K562 (cell line): Measurements from ENCODE around the gene MPRIP. TPM values are rescaled to one million over a fixed set of nuclear protein-coding genes. Genes with fewer than 3 reads are reported as not detected.
A peak's percentile ranks its signal among the peaks of the same experiment; 100 is the strongest.

Source experiments
- ATAC-seq: fragments of 200-7000 bp; cut with Tn5 transposase; 3 replicates; pipeline ENCODE4 v1.9.1; 2020; ENCODE audit warnings: moderate library complexity
- BruUV-seq: library from RNA; stranded (reverse); fragments of 400-500 nt; replicated peaks from 2 replicates; lab custom pipeline; 2021; lab: Mats Ljungman, UMichigan
- CTCF ChIA-PET: fragments of 300-600 bp; formaldehyde crosslinking; extraction: SDS; loops from one replicate; lab custom pipeline; 2021; ENCODE audit warnings: low intra/inter-chr PET ratio; lab: Yijun Ruan, JAX
- POLR2A ChIA-PET: fragments of 300-600, 350-650 bp; sonication (Branson Sonifier 250); formaldehyde crosslinking; extraction: SDS; loops from one replicate; lab custom pipeline; 2021; ENCODE audit warnings: antibody characterized with exemption, inconsistent platforms; lab: Yijun Ruan, JAX
- DNase-seq, 4 experiments: peaks; one replicate each; pipeline versions ENCODE4 v3.0.0 to v3.0.0-alpha.2; 2011 to 2018; ENCODE audit warnings: low spot score in 3 of 4, mixed read lengths in 3 of 4; ENCODE audit errors: extremely low read depth in 1 of 4
- FAIRE-seq: peaks from 2 replicates; lab custom pipeline; 2011; peaks lifted over from hg19 to GRCh38; lab: Jason Lieb, UNC
- H2AFZ ChIP-seq: 2 replicates; pipeline ENCODE4 v1.6.0; 2011; ENCODE audit warnings: low read depth, low read length, control low read depth, inconsistent platforms
- H3K27ac ChIP-seq: fragments of 200-600 bp; 3 replicates; pipeline ENCODE4 v1.8.0; 2011; ENCODE audit warnings: low read depth, mild to moderate bottlenecking, control low read depth, inconsistent platforms, low read length, moderate library complexity, mixed read lengths; ENCODE audit errors: extremely low read depth
- H3K27me3 ChIP-seq, 2 experiments: fragments of 300-600 bp in 1 of 2; 2 replicates in 1 of 2; 3 replicates in 1 of 2; pipeline versions ENCODE4 v1.6.0 to v1.8.0; 2011; ENCODE audit warnings: inconsistent platforms in 2 of 2, low read length in 2 of 2, mild to moderate bottlenecking in 1 of 2, mixed read lengths in 1 of 2, moderate library complexity in 1 of 2; ENCODE audit not compliant: control insufficient read depth in 2 of 2, insufficient read depth in 2 of 2
- H3K36me3 ChIP-seq: fragments of 300-600 bp; 3 replicates; pipeline ENCODE4 v1.8.0; 2011; ENCODE audit warnings: mild to moderate bottlenecking, low read length, inconsistent platforms; ENCODE audit not compliant: control insufficient read depth, insufficient read depth
- H3K4me1 ChIP-seq, 2 experiments: fragments of 200-600 bp in 1 of 2; replicated peaks in 1 of 2; 2 replicates in 1 of 2; 3 replicates in 1 of 2; pipeline versions ENCODE4 v1.5.1 to v1.8.0; 2011; ENCODE audit warnings: inconsistent platforms in 2 of 2, low read length in 2 of 2, mild to moderate bottlenecking in 1 of 2, mixed read lengths in 1 of 2, moderate library complexity in 1 of 2; ENCODE audit not compliant: control insufficient read depth in 2 of 2, insufficient read depth in 2 of 2
- H3K4me2 ChIP-seq: 2 replicates; pipeline ENCODE4 v1.6.1; 2011; ENCODE audit warnings: low read length, control low read depth, inconsistent platforms, mixed read lengths; ENCODE audit not compliant: insufficient read depth
- H3K4me3 ChIP-seq: fragments of 200-600 bp; sonication (generic), shearing (Covaris generic); 2 replicates; pipeline ENCODE4 v1.5.1; 2016; ENCODE audit warnings: control low read depth, inconsistent platforms
- H3K79me2 ChIP-seq: fragments of 200-600 bp; 3 replicates; pipeline ENCODE4 v1.8.0; 2011; ENCODE audit warnings: low read length, inconsistent platforms; ENCODE audit not compliant: control insufficient read depth, insufficient read depth
- H3K9ac ChIP-seq, 2 experiments: 2 replicates each; pipeline versions ENCODE4 v1.6.0 to v1.6.1; 2011; ENCODE audit warnings: low read depth in 2 of 2, low read length in 2 of 2, control low read depth in 1 of 2, inconsistent platforms in 1 of 2, mild to moderate bottlenecking in 1 of 2, mixed read lengths in 1 of 2; ENCODE audit not compliant: insufficient read depth in 1 of 2
- H3K9me1 ChIP-seq: one replicate; pipeline ENCODE4 v1.6.0; 2011; ENCODE audit warnings: inconsistent platforms, mild to moderate bottlenecking, low read length, moderate library complexity; ENCODE audit not compliant: control insufficient read depth, insufficient read depth
- H3K9me3 ChIP-seq: replicated peaks from 2 replicates; pipeline ENCODE4 v1.5.1; 2011; ENCODE audit warnings: low read depth, low read length, inconsistent platforms; ENCODE audit not compliant: control insufficient read depth, insufficient read depth
- H4K20me1 ChIP-seq: replicated peaks from 2 replicates; pipeline ENCODE4 v1.6.1; 2011; ENCODE audit warnings: low read length, inconsistent platforms, mixed read lengths; ENCODE audit not compliant: control insufficient read depth, insufficient read depth
- CEBPB ChIP-seq: fragments of 450-650 bp; IDR thresholded peaks from 2 replicates; pipeline ENCODE4 v1.6.1; 2016; ENCODE audit warnings: missing genetic modification characterization, missing compliant biosample characterization
- CEBPG ChIP-seq, 3 experiments: fragments of 200-800 bp in 1 of 3; sonication (Bioruptor generic) in 1 of 3; sonication (generic) in 1 of 3; formaldehyde crosslinking in 1 of 3; IDR thresholded peaks in 2 of 3; conservative IDR thresholded peaks in 1 of 3; 2 replicates each; pipeline versions ENCODE4 v1.6.1 to v1.8.0; 2016 to 2022; ENCODE audit warnings: missing compliant biosample characterization in 2 of 3, missing genetic modification characterization in 2 of 3, mild to moderate bottlenecking in 1 of 3, missing genetic modification reagents in 1 of 3
- CREB1 ChIP-seq, 2 experiments: sonication (generic) in 1 of 2; formaldehyde crosslinking in 1 of 2; IDR thresholded peaks; 2 replicates each; pipeline versions ENCODE4 v1.6.1 to v1.8.0; 2012 to 2022; ENCODE audit warnings: inconsistent platforms in 1 of 2, mild to moderate bottlenecking in 1 of 2, missing genetic modification reagents in 1 of 2, moderate library complexity in 1 of 2
- MAFG ChIP-seq: fragments of 450-650 bp; conservative IDR thresholded peaks from 2 replicates; pipeline ENCODE4 v1.6.1; 2016; ENCODE audit warnings: missing genetic modification characterization, missing compliant biosample characterization
- MYNN ChIP-seq, 2 experiments: sonication (generic); formaldehyde crosslinking in 1 of 2; IDR thresholded peaks; 2 replicates each; pipeline versions ENCODE4 v1.5.0 to v1.6.1; 2016 to 2020; ENCODE audit warnings: antibody characterized with exemption in 1 of 2, missing genetic modification reagents in 1 of 2
- SAFB ChIP-seq: fragments of 200-400 bp; formaldehyde crosslinking; IDR thresholded peaks from 2 replicates; pipeline ENCODE4 v1.6.1; 2017; ENCODE audit warnings: low read depth, low read length, borderline replicate concordance
- TRIM25 ChIP-seq: fragments of 450-650 bp; IDR thresholded peaks from 2 replicates; pipeline ENCODE4 v1.7.0; 2016; ENCODE audit warnings: borderline replicate concordance
- WGBS: fragments of 100-300 bp; shearing (Covaris generic); methylation state at CpG from one replicate; pipeline ENCODE4 v1.1.6; 2016; ENCODE audit warnings: low coverage, mixed read lengths; ENCODE audit not compliant: insufficient coverage; ENCODE audit errors: missing lambda C conversion rate; 5-methylcytosine and 5-hydroxymethylcytosine counted together
- in situ Hi-C: fragments of 300-500 bp; cut with MboI; formaldehyde crosslinking; loops from 4 replicates; pipeline ENCODE4 v1.15.0; 2018; ENCODE audit warnings: inconsistent platforms, mixed read lengths
- intact Hi-C: fragments of 100-400 bp; cut with micrococcal nuclease; formaldehyde crosslinking; loops from 2 replicates; pipeline ENCODE4 v1.14.2; 2022
- polyA plus RNA-seq, 8 experiments: library from polyadenylated mRNA; depleted of rRNA in 4 of 8; stranded (reverse) in 5 of 8; unstranded in 3 of 8; fragments of >200 nt; fragmentation: Nextera tagmentation in 2 of 8; fragmentation: Illumina TruSeq in 1 of 8; extraction: Ambion mirVana in 2 of 8; extraction: Trizol in 1 of 8; gene quantifications; 2 replicates each; pipeline versions ENCODE4 v1.2.1 to v1.2.3, GENCODE V29; 2011 to 2014; ENCODE audit warnings: inconsistent platforms in 1 of 8, missing spikeins in 1 of 8
- total RNA-seq, 7 experiments: library from RNA; depleted of rRNA in 6 of 7; stranded (reverse); fragments of >200 nt in 6 of 7; fragmentation: Illumina TruSeq in 2 of 7; extraction: Trizol in 2 of 7; gene quantifications; 2 replicates each; pipeline versions ENCODE4 v1.2.1 to v1.2.3, GENCODE V29; 2011 to 2021; ENCODE audit warnings: low replicate concordance in 1 of 7
- TF ChIP-seq, protein P1 (sequence below): fragments of 450-650 bp; conservative IDR thresholded peaks from 2 replicates; pipeline ENCODE4 v1.6.1; 2016; ENCODE audit warnings: missing genetic modification characterization, low read depth, mild to moderate bottlenecking, control low read depth, missing compliant biosample characterization
- TF ChIP-seq, protein P2 (sequence below): sonication (generic); formaldehyde crosslinking; IDR thresholded peaks from 2 replicates; pipeline ENCODE4 v1.5.0; 2020; ENCODE audit warnings: missing genetic modification reagents
- TF ChIP-seq, protein P3 (sequence below): fragments of 450-650 bp; IDR thresholded peaks from 2 replicates; pipeline ENCODE4 v1.6.1; 2016; ENCODE audit warnings: missing biosample characterization, missing genetic modification characterization

Gene MPRIP
- total and polyA plus RNA-seq, 9 of the 15 experiments (the other 6 are each of a cell fraction or from before 2014, with no cell fraction given) = 10.0 to 72.6 (median 30.1) TPM

DNA sequence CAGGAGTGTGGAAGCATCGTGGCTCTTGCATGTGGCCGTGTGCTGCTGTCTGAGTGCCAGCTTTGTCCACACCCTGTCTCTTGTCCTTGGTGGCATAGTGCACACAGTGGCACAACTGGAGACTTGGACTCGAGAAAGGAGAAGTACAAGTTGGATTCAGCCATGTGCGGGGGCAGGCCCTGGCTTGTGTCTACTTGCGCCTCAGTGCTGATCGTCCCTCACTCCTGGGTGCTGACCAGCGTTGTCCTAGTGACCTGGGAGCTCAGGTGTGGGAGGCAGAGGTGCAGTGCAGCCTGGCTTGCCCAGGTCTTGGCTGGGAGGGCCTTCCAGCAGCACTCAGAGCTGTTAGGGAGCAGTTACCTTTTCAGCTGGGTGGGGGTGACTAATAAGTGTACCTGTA lies 20.6 kb downstream of the MPRIP start (continued):
- TF ChIP-seq MAFG = no peak
- TF ChIP-seq, protein P1, sequence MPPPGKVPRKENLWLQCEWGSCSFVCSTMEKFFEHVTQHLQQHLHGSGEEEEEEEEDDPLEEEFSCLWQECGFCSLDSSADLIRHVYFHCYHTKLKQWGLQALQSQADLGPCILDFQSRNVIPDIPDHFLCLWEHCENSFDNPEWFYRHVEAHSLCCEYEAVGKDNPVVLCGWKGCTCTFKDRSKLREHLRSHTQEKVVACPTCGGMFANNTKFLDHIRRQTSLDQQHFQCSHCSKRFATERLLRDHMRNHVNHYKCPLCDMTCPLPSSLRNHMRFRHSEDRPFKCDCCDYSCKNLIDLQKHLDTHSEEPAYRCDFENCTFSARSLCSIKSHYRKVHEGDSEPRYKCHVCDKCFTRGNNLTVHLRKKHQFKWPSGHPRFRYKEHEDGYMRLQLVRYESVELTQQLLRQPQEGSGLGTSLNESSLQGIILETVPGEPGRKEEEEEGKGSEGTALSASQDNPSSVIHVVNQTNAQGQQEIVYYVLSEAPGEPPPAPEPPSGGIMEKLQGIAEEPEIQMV = no peak
- TF ChIP-seq, protein P2, sequence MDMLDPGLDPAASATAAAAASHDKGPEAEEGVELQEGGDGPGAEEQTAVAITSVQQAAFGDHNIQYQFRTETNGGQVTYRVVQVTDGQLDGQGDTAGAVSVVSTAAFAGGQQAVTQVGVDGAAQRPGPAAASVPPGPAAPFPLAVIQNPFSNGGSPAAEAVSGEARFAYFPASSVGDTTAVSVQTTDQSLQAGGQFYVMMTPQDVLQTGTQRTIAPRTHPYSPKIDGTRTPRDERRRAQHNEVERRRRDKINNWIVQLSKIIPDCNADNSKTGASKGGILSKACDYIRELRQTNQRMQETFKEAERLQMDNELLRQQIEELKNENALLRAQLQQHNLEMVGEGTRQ = no peak

DNA sequence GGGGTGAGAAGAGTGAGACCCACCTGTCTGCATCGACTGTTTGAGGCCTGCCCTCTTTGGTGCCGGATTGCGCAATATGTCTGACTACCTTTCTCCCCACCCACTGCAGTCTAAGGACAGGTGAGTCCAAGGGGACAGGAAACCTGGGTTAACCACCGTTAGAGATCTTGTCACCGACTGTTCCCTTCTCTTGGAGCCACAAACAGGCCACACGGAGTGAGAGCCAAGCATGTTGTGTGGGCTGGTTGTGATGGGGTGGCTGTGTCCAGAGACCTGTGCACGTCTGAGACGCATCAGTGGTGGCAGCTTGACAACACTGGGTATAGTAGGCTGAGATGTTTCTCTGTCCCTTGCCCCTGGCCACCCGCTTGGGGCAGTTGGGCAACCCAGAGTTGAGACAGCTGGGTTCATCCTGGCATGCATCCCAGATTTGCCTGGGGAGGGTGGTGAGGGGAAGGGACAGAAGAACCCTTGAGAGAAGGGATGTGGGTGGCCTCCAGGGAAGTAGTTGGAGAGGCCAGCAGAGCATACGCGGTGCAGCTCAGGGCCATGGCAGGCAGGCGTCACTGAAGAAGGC lies 21.4 kb downstream of the MPRIP start:
- H3K27ac ChIP-seq = no peak overlapping the region
- H3K9ac ChIP-seq = no peak overlapping the region; a peak in 1 of 4 replicates
- FAIRE-seq (no peak), DNase-seq (no peak), ATAC-seq (no peak)
- H4K20me1 ChIP-seq = 0 out of 2 replicates have a peak, but pooled peaks cover 4% of the 10 kb centered on the region
- no peaks in the 10 kb centered on the region for H3K9me1 ChIP-seq
- intact Hi-C loops = no loop called here
- TF ChIP-seq CEBPG (CRISPR knock-in tag; IDR thresholded peaks at IDR 0.05) (peak; percentile 86), CEBPG (tag; conservative IDR thresholded peaks at IDR 0.05 in 1 of 2, IDR thresholded peaks at IDR 0.05 in 1 of 2) (peak; percentile 73 to 97; a peak in 3 of 4 replicates), CEBPB (tag) (peak; percentile 98), MYNN (IDR thresholded peaks at IDR 0.05) (no peak), MYNN (CRISPR knock-in tag; IDR thresholded peaks at IDR 0.05) (no peak), CREB1 (IDR thresholded peaks at IDR 0.05) (no peak), CREB1 (CRISPR knock-in tag; IDR thresholded peaks at IDR 0.05) (no peak), SAFB (no peak), TRIM25 (no peak)
- TF ChIP-seq, protein P3, sequence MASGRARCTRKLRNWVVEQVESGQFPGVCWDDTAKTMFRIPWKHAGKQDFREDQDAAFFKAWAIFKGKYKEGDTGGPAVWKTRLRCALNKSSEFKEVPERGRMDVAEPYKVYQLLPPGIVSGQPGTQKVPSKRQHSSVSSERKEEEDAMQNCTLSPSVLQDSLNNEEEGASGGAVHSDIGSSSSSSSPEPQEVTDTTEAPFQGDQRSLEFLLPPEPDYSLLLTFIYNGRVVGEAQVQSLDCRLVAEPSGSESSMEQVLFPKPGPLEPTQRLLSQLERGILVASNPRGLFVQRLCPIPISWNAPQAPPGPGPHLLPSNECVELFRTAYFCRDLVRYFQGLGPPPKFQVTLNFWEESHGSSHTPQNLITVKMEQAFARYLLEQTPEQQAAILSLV (tag) = peak; percentile 68; the same call in 1 of the 2 replicates
- no peak overlapping the region for H3K4me3 ChIP-seq
- H3K27me3 ChIP-seq = no peaks in the 10 kb centered on the region
- H3K79me2 ChIP-seq = peaks cover 5% of the 10 kb centered on the region
- H3K4me1 ChIP-seq = peaks cover 0 to 2% of the 10 kb centered on the region in 2 experiments; a peak in 1 of 5 replicates
- BruUV-seq = no TSS peak
- 94% methylated on average over 3 of the region's 12 CpGs for WGBS
- H3K36me3 ChIP-seq = no peaks in the 10 kb centered on the region
- no peak overlapping the region for H3K4me2 ChIP-seq
- no peaks in the 10 kb centered on the region for H3K9me3 ChIP-seq
- CTCF ChIA-PET = no interaction called here
- no peak overlapping the region for H2AFZ ChIP-seq
- in situ Hi-C loops = no loop called here
- POLR2A ChIA-PET = no interaction called here
